DOHH2 (cell line): ENCODE data around the gene LIN54.

Source experiments
- EZH2phosphoT487 ChIP-seq: fragments of 200-600 bp; sonication (generic); IDR thresholded peaks from 2 replicates; pipeline ENCODE4 v1.6.1; 2017; ENCODE audit warnings: borderline replicate concordance, mild to moderate bottlenecking, antibody characterized with exemption, low read length, moderate library complexity, mixed read lengths
- TF ChIP-seq, protein P1 (sequence below): fragments of 200-600 bp; sonication (generic); IDR thresholded peaks from one replicate; pipeline ENCODE4 v1.5.1; 2014; ENCODE audit warnings: antibody characterized with exemption, mild to moderate bottlenecking, low read depth, low read length; ENCODE audit not compliant: poor library complexity, severe bottlenecking

DNA sequence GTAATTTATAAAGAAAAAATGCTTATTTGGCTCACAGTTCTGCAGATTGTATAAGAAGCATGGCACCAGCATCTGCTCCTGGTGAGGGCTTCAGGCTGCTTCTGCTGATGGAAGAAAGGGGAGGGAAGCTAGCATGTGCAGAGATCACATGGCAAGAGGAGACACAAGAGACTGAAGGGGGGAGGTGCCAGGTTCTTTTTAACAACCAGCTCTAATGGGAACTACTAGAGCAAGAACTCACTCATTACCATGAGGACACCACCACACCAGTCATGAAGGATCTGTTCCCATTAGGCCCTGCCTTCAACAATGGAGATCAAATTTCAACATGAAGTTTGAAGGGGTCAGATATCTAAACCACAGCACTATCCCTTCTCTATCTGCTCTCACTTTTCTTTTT is 14.9 kb upstream of the LIN54 start:
- TF ChIP-seq, protein P1, sequence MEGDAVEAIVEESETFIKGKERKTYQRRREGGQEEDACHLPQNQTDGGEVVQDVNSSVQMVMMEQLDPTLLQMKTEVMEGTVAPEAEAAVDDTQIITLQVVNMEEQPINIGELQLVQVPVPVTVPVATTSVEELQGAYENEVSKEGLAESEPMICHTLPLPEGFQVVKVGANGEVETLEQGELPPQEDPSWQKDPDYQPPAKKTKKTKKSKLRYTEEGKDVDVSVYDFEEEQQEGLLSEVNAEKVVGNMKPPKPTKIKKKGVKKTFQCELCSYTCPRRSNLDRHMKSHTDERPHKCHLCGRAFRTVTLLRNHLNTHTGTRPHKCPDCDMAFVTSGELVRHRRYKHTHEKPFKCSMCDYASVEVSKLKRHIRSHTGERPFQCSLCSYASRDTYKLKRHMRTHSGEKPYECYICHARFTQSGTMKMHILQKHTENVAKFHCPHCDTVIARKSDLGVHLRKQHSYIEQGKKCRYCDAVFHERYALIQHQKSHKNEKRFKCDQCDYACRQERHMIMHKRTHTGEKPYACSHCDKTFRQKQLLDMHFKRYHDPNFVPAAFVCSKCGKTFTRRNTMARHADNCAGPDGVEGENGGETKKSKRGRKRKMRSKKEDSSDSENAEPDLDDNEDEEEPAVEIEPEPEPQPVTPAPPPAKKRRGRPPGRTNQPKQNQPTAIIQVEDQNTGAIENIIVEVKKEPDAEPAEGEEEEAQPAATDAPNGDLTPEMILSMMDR = no peak
- TF ChIP-seq EZH2phosphoT487 = no peak
